Stimulated activated CD8-positive, alpha-beta memory T cell treated with anti-CD3 and anti-CD28 coated beads, Interleukin-12 subunit alpha, Interleukin-12 subunit beta, amount 100 ng/mL, for 24 hours (primary cell): ENCODE data around the gene BEAN1.
"Not testable (repeated sequence)": the region's sequence is repeated elsewhere in the genome, so short reads cannot be mapped to it uniquely, and the experiment has no call there.

Experiments used
- DNase-seq: peaks from one replicate; pipeline ENCODE4 v3.0.0-alpha.2; 2020; ENCODE audit errors: extremely low read depth

The BEAN1 gene

DNA sequence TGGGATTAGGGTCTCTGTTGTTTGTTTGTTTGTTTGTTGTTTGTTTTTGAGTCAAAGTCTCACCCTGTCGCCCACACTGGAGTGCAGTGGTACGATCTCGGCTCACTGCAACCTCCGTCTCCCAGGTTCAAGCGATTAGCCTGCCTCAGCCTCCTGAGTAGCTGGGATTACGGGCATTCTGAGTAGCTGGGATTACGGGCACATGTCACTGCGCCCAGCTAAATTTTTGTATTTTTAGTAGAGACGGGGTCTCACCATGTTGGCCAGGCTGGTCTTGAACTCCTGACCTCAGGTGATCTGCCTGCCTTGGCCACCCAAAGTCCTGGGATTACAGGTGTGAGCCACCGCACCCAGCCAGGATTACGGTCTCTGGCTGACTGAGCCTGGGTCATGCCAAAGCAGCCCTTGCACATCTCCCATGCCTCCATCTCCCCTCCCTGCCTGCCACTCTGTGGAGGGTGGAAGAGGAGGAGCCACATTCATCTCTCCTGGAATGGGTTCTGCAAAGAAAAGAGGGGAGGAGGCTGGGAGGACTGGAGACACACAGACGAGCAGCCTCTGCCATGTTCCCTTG is 59.2 kb downstream of the BEAN1 start:
- no peak for DNase-seq

DNA sequence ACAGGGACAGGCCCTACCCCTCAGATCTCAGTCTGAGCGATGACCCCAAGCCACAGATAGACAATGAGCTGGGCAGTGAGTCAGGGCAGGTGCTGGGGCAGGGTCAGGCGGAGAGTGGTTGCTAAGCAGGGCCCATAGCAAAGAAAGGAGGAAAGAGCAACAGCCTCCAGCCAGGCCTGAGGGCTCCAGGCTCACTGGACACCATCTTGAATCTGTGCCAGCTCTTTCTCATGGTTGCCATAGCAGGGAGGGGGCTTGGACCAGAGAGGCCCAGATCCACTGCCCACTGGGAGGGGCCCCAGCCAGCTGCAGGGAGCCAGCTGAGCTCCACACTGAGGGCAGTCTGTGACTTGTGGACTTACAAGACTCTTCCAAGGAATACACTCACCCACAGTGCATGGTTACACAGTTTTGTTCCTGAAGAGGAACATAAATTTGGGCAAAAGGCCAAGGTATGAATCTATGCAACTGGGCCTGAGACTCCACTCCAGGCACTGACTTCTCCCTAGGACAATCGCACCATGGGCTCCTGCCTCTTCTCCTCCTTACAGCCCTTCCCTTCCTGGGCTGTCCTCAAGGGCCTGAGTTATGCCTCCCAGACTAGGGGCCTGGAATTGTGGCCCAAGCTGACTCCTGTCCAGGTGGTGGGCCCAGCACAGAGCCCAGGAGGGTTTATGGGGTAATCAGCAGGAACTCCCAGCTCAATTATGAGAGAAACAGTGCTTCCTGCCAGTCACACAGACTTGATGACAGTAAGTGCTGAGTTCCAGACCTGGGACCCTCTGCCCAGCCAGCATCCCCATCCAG is 59.9 kb downstream of the BEAN1 start:
- DNase-seq: no peak

DNA sequence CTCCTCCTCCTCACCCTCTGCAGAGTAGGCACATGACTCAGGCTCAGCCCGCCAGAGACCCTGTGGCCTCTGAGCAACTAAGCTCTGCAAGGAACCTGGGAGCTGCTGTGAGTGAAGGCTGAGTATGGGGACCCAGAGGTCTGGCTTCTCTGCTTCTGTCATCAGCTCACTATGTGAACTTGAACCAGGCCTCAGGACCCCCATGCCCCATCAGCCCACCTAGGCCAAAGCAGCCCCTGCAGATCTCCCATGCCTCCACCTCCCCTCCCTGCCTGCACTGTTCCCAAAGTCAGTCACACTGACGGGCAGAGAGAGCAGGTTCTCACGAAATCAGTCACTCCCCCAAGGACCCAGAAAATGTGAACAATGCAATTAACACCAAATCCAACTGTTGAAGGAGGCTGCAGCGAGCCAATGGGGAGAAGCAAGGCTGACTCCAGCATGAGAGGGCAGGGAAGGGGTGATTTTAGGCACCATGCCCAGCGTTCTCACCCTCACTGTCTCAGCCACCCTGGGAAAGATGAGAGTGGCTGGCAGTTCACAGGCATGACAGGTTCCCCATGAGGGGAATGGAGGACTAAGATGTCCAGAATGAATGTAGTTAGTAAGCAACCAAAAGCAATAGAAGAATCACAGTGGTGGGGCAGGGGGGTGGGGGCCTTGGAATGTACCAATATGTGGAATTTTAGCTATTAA is 60.6 kb downstream of the BEAN1 start:
- no peak for DNase-seq

DNA sequence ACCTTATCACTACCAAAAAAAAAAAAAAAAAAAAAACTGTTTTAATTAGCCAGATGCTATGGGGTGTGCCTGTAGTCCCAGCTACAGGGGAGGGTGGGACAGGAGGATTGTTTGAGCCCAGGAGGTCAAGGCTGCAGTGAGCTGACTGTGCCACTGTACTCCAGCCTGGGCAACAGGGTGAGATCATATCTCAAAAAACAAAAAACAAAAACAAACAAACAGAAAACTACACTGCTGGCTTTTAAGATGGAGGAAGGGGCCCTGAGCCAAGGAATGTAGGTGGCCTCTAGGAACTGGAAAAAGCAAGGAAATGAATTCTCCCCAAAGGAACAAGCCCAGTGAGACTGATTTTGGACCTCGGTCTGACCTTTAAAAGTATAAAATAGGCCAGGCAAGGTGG is 61.4 kb downstream of the BEAN1 start:
- no peak for DNase-seq

DNA sequence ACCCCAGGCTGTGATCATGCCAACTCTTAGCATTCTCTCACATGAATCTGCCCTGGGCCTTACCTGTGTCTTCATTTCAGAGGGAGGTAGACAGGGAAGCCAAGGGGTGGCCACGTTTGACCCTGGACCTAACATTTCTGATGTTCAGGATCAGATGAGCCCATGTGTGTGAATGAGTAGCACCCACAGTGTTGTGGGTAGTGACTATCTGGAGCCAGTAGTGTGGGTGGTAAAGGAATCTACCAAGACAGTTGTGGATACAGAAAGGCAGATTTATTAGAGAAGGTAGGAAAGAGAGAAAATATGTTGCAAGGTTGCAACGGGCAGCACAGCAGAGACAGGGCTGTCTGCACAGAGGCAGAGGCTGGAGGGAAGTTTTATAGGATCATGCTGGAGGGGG is 62.3 kb downstream of the BEAN1 start:
- DNase-seq: no peak

DNA sequence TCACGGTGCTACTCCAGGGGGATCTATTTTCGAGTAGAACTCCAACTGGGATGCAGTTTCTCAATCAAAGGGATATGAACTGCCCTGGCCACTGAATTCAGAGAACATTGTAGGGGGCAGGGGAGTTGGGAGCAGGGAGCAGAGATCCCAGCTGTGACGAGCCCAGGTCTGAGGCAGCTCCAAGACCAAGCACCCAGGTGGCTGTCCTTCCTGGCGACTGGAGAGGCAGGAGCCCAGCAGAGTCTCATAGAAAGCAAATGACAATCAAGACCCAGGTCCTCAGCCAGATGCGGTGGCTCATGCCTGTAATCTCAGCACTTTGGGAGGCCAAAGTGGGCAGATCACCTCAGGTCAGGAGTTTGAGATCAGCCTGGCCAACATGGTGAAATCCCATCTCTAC is 62.7 kb downstream of the BEAN1 start:
- DNase-seq: no peak

DNA sequence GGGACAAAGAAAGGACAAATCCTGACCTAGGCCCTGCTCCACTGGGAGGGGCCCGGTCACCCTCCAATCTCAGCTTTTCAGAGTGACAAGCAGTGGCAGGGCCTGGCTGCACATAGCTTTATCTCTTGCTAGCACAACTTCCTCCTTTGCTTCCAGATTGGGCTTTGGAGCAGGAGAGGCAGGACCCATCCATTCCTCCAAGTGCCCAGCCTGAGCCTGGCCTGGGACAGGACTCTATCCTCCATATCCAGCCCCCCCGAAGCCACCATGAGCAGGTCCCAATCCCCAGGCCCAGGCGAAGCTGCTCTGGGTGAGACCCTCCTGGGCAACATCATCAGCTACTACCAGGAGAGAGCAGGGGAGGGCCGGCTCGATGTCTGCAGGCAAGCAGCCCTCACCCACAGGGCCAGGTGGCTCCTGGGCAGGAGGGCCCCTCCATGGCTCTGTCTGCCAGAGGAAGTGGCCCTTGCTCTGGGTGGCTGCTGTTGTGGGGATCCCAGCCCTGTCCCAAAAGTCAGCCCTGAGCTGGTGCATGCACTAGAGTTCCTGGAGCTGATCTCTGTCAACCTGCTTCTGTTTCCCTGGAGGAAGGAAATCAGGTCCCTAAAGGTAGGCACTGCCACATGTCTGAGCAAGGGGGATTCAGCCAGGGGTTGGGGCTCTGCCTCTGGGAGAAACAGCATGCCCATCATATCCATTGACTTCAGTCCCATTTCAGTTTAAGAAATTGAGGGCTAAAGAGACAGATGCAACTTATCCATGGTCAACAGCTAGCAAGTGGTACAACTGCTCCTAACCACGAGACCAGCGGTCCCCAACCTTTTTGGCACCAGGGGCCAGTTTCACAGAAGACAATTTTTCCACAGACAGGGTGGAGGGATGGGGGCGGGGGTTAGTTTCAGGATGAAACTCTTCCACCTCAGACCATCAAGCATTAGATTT is 64.0 kb downstream of the BEAN1 start:
- no peak for DNase-seq

DNA sequence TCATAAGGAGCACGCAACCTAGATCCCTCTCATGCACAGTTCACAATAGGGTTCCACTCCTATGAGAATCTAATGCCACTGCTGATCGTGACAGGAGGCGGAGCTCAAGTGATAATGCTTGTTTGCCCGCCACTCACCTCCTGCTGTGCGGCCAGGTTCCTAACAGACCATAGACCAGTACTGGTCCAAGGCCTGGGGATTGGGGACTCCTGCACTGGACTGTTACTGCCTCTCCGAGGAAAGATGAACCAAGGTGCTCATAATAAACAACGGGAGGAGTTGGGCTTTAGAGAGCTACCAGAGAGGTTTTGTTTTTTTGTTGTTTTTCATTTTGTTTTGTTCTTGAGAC is 64.6 kb downstream of the BEAN1 start:
- no peak for DNase-seq

DNA sequence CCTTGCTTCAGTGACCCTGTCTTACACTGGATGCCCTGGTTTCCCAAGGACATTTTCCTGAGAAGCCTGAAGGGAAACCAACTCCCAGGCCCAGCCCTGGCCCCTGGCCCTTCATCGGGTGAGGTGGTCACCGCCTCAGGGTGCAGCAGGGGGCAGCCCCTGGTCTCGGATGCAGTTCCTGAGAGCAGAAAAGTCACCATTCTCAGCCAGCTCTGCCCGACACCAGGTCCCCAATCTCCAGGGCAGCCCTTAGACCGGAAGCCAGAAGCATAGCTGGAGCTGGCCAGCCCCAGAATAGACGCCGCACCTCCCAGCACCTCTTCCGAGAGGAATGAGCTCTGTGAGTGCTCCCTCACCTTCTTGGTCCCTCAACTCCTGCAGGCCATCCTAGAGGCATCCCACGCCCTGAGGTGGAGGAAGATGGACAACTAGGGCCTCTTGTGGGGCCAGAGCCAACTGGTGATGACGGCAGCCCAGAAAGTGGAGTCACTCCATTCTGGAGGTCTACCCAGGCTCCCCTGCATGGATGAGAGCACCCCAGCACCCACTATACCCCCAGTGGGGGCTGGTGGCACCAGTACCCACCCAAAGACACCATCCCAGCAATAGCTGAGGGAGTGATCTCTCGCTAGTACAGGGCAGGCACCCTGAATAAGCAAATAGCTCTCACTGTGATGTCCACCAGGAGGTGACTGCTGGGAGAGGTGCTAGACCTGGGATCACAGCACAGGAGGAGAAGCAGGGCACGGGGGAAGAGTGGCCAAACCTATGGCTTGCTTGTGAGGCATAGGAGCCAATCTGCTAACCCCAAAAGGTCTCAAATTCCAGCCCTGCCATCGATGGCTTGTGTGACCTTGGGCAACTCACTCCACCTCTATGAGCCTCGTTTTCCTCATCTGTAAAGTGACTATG is 66.7 kb downstream of the BEAN1 start:
- DNase-seq: no peak

DNA sequence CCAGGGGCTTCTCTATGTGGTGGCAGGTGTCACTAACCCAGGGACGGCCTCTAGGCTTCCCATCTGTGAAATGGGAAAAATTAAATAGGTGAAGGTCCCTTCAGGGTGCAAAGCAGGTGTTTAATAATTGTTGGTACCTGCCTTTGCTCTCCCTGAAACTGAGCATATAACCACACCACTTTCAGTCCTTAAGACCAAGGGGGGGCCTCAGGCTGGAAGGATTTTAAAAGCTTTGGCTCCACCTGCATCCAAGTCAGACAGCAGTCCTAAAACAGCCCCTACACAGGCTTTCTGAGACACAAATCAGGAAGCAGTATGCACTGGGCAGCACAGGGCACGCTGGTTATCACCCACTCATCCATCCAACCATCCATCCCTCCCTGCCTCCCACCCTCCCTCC is 67.8 kb downstream of the BEAN1 start:
- DNase-seq: no peak

DNA sequence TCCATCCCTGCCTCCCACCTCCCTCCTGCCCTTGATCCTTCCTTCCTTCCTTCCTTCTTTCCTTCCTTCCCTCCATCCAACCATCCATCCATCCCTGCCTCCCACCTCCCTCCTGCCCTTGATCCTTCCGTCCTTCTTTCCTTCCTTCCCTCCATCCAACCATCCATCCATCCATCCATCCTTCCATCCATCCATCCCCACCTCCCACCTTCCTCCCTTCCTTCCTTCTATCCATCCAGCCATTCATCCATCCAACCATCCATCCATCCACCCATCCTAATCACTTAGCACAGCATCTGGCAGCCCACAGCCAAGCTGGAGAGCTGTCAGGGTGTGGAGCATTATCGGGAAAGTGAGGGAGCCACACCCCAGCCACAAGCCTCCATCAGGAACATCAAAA is 68.3 kb downstream of the BEAN1 start:
- DNase-seq: no peak

DNA sequence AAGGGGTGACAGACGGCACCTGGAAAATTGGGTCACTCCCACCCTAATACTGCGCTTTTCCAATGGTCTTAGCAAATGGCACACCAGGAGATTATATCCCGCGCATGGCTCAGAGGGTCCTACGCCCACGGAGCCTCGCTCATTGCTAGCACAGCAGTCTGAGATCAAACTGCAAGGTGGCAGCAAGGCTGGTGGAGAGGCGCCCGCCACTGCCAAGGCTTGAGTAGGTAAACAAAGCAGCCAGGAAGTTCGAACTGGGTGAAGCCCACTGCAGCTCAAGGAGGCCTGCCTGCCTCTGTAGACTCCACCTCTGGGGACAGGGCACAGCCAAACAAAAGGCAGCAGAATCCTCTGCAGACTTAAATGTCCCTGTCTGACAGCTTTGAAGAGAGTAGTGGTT is 69.1 kb downstream of the BEAN1 start:
- DNase-seq: not testable (repeated sequence)

DNA sequence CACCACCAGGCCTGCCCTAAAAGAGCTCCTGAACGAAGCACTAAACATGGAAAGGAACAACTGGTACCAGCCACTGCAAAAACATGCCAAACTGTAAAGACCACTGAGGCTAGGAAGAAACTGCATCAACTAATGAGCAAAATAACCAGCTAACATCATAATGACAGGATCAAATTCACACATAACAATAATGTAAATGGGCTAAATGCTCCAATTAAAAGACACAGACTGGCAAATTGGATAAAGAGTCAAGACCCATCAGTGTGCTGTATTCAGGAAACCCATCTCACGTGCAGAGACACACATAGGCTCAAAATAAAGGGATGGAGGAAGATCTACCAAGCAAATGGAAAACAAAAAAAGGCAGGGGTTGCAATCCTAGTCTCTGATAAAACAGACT is 70.8 kb downstream of the BEAN1 start:
- DNase-seq: not testable (repeated sequence)

DNA sequence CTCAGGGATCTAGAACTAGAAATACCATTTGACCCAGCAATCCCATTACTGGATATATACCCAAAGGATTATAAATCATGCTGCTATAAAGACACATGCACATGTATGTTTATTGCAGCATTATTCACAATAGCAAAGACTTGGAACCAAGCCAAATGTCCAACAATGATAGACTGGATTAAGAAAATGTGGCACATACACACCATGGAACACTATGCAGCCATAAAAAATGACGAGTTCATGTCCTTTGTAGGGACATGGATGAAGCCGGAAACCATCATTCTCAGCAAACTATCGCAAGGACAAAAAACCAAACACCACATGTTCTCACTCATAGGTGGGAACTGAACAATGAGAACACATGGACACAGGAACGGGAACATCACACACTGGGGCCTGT is 74.5 kb downstream of the BEAN1 start:
- DNase-seq: not testable (repeated sequence)

DNA sequence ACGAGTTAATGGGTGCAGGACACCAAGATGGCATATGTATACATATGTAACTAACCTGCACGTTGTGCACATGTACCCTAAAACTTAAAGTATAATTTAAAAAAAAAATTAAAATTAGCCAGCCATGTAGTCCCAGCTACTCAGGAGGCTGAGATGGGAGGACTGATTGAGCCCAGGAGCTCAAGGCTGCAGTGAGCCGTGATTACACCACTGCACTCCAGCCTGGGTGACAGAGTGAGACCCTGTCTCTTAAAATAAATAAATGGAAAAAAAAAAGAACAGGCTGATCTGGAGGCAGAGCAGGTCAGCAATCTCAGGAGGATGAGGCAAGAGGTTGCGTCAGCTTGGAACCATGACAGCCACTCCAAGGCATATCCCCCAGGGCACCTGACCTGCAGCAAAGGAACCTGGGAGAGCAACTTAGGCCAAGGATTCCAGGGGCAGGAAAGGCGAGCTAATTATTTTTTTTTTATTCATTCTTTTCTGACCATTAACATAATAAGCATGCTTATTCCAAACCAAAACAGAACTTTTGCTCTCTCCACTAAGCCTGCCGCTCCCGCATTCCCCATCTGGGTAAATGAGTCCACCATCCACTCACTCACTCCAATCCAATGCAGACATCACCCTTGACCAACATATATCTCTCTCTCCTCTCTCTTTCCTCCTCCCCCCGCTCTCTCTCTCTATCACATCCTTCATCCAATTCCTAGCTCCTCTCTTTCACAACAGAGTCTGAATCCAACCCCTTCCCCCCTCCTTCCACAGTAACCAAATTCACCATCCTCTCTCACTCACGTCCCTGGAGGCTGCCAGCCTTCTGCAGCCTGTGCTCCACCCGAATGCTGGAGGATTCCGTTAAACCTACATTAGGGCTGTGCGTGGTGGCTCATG is 75.2 kb downstream of the BEAN1 start:
- no peak for DNase-seq

DNA sequence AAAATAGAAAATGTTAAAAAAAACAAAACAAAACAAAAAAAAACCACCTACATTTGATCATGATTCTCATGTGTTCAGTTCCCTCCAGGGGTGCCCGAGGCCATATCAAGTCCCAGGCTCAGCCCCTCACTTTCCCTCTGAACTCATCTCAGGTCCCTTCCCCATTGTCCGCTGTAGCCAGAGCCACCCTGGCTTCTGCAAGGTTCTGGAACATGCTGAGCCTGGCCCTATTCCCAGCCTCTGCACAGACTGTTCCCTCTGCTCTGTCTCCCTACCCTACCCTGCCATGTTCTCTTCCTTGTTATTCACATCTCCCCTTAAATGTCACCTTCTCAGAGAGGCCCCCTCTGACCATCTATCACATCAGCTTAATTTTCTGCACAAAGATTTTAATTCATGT is 75.9 kb downstream of the BEAN1 start:
- no peak for DNase-seq

DNA sequence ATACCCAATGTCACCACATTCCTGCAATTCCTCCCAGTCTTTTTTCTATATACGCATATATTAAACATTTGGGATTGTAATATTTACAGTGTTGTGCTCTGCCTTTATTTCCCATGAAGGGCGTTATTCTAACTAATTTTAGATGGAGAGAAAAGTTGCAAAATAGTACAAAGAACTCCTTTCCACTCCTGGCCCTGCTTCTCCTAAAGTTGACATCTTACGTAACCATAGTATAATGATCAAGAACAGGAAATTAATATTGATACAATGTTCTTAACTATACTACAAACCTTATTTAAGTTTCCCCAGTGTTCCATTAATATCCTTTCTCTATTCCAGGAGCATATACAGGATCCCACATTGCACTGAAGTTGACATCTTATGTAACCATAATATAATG is 76.5 kb downstream of the BEAN1 start:
- DNase-seq: no peak

DNA sequence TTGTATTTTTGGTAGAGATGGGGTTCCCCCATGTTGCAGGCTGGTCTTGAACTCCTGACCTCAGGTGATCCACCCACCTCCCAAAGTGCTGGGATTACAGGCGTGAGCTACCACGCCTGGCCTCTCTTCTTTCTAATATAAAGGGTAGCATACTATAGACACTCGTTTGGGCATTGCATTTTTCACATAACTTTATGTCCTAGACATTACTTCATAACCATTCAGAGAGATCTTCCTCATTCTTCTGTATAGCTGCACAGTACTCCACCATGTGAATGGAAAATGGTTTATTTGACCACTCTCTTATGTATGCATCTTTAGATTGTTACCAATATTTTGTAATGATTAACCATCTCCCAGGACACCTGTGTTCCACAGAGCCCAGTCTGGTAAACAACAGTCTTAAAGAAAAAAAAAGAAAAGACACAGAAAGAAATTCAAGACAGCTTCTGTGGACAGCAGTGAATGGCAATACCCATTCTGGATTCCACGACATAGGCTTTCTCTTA is 80.7 kb downstream of the BEAN1 start:
- no peak for DNase-seq

DNA sequence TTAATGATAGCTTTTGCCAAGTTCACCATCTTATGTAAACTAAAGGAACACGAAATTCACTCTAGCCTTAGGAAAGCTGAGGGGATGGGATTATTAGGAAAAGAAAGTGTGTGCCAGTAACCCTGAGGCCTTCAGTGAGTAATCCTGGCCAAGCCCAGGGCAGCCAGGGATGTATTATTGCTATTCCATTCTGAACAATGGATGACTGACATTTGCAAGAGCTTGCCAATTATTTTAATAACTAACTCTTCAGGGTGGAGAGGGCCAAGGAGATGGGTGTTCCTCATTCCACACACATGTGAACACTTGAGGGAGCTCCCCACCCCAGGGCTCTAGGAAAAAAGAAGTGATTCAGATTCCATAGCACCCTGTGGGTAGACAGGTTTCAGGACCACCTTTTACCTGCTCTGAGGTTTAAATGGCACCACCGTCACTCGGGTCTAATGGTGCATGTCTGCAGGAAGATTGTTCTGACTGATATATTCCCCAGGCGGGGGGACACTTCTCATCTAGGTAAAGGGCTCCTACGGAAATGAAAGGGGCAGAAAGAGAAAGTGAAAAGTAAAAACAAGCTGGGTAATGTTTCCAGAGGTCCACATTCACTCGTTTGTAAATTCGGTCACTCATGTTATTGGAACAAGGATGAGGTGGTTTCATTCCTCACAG is 81.3 kb downstream of the BEAN1 start:
- DNase-seq: no peak
